ENCODE data around the gene PHF3.

PHF3 gene

GRCh38 chr6:63635588-63636517 is at the start of gene PHF3:
Gene PHF3, plus strand, starts transcription at chr6:63635802. Its CDS starts 10,750 bp downstream, at chr6:63646552.
- DNase-seq = peak; percentile 77

- DNase-seq = no peak
Measured at GRCh38 chr6:63589952-63590411, 45.6 kb upstream of the PHF3 start.

- DNase-seq = no peak
Measured at GRCh38 chr6:63592886-63593285, 42.7 kb upstream of the PHF3 start.

GRCh38 chr6:63597141-63598048 is 38.2 kb upstream of the PHF3 start:
- no peak for DNase-seq

GRCh38 chr6:63598049-63599036 is 37.3 kb upstream of the PHF3 start:
- DNase-seq = peak; percentile 21

- DNase-seq = no peak
Measured at GRCh38 chr6:63599243-63599642, 36.4 kb upstream of the PHF3 start.

- DNase-seq = no peak
Measured at GRCh38 chr6:63600136-63600535, 35.5 kb upstream of the PHF3 start.

- DNase-seq = no peak
Measured at GRCh38 chr6:63609231-63609630, 26.4 kb upstream of the PHF3 start.

GRCh38 chr6:63610944-63611343 is 24.7 kb upstream of the PHF3 start:
- no peak for DNase-seq

GRCh38 chr6:63611560-63611959 is 24.0 kb upstream of the PHF3 start:
- DNase-seq = no peak

- DNase-seq = no peak
Measured at GRCh38 chr6:63615590-63615989, 20.0 kb upstream of the PHF3 start.

GRCh38 chr6:63624091-63624490 is 11.5 kb upstream of the PHF3 start:
- no peak for DNase-seq

- no peak for DNase-seq
Measured at GRCh38 chr6:63630466-63630865, 5.1 kb upstream of the PHF3 start.

GRCh38 chr6:63634630-63635029 is 972 bp upstream of the PHF3 start:
- no peak for DNase-seq

- no peak for DNase-seq
Measured at GRCh38 chr6:63635215-63635587, 401 bp upstream of the PHF3 start.

- DNase-seq = no peak
Measured at GRCh38 chr6:63636518-63637021, 968 bp downstream of the PHF3 start.

- no peak for DNase-seq
Measured at GRCh38 chr6:63637865-63638445, 2.4 kb downstream of the PHF3 start.

GRCh38 chr6:63640062-63640461 is 4.5 kb downstream of the PHF3 start:
- no peak for DNase-seq

GRCh38 chr6:63643862-63644261 is 8.3 kb downstream of the PHF3 start:
- DNase-seq = no peak

GRCh38 chr6:63644668-63645326 is 9.2 kb downstream of the PHF3 start:
- peak; percentile 61 for DNase-seq

- DNase-seq = no peak
Measured at GRCh38 chr6:63649269-63649668, 13.7 kb downstream of the PHF3 start.

Measured in NCI-H446 treated with DMSO at 0.1 percent for 48 hours (cell line).